Right lobe of liver (tissue), 4 donors: ENCODE data around the gene RNF113A.

ENCODE experiments used
- POLR2A ChIP-seq: fragments of 450-650 bp; IDR thresholded peaks from one replicate; pipeline ENCODE4 v1.6.1; 2017; ENCODE audit warnings: antibody characterized with exemption, mild to moderate bottlenecking
- TF ChIP-seq, protein P1 (sequence below), 4 donors: fragments of 200-600 bp in 3 of 4; fragments of 450-650 bp in 1 of 4; IDR thresholded peaks; one replicate each; pipeline versions ENCODE4 v1.5.1 to v1.8.0; 2016 to 2022; ENCODE audit warnings: antibody characterized with exemption in 4 of 4, mild to moderate bottlenecking in 2 of 4
- donor health status: DM: no; HTN: no; CAD: no.
- donor health status: DM: no; HTN: no; CAD: no.
- donor health status: DM: no; HTN: yes; CAD: no.

GRCh38 chrX:119887721-119888425 lies 16.3 kb upstream of the RNF113A start:
- TF ChIP-seq, protein P1, sequence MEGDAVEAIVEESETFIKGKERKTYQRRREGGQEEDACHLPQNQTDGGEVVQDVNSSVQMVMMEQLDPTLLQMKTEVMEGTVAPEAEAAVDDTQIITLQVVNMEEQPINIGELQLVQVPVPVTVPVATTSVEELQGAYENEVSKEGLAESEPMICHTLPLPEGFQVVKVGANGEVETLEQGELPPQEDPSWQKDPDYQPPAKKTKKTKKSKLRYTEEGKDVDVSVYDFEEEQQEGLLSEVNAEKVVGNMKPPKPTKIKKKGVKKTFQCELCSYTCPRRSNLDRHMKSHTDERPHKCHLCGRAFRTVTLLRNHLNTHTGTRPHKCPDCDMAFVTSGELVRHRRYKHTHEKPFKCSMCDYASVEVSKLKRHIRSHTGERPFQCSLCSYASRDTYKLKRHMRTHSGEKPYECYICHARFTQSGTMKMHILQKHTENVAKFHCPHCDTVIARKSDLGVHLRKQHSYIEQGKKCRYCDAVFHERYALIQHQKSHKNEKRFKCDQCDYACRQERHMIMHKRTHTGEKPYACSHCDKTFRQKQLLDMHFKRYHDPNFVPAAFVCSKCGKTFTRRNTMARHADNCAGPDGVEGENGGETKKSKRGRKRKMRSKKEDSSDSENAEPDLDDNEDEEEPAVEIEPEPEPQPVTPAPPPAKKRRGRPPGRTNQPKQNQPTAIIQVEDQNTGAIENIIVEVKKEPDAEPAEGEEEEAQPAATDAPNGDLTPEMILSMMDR (IDR thresholded peaks at IDR 0.05): peak; percentile 33 to 44 (median 39)
- TF ChIP-seq POLR2A: no peak
